ENCODE results near the gene TRMO. TPM values are rescaled to one million over a fixed set of nuclear protein-coding genes. Genes with fewer than 3 reads are reported as not detected.

TRMO gene
- total RNA-seq, 1 experiment from 2014 or later: 10.4 TPM

DNA sequence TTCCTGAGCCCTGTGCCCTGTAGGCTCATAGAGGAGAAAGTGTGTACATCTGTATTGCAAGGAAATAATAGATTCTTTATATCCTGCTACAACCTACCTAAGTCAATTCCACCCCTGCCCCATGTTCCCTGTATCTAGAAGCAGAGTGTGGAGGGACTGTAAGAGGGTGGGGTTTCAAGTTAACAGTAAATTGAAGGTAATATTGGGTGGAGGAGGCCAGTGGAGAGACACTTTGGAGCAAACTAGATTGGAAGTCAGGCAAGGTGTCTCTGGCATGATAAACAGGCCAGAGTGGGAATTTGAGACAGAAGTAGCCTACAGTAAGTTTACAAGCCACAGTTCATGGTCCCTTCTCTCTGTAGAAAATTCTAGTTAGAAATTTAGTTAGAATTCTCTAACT lies 17.9 kb upstream of the TRMO start:
- no peaks in the 10 kb centered on the region for H3K9me3 ChIP-seq (ENCODE audit: control insufficient read depth, insufficient read depth, low read depth, low read length)
- no peak for TF ChIP-seq REST (IDR thresholded peaks at IDR 0.05; ENCODE audit: insufficient read depth in 1 of 2, low read depth in 2 of 2, low read length in 1 of 2)
- TF ChIP-seq, protein P1, sequence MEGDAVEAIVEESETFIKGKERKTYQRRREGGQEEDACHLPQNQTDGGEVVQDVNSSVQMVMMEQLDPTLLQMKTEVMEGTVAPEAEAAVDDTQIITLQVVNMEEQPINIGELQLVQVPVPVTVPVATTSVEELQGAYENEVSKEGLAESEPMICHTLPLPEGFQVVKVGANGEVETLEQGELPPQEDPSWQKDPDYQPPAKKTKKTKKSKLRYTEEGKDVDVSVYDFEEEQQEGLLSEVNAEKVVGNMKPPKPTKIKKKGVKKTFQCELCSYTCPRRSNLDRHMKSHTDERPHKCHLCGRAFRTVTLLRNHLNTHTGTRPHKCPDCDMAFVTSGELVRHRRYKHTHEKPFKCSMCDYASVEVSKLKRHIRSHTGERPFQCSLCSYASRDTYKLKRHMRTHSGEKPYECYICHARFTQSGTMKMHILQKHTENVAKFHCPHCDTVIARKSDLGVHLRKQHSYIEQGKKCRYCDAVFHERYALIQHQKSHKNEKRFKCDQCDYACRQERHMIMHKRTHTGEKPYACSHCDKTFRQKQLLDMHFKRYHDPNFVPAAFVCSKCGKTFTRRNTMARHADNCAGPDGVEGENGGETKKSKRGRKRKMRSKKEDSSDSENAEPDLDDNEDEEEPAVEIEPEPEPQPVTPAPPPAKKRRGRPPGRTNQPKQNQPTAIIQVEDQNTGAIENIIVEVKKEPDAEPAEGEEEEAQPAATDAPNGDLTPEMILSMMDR (IDR thresholded peaks at IDR 0.05): no peak
- in situ Hi-C loops (cut with HindIII; ENCODE audit: low pct_unique_long_range_greater_than_20kb, low sequenced_read_pairs): no loop called here
- ChIA-PET POLR2A (no interaction called here), CTCF (no interaction called here)
- no peak overlapping the region for H3K4me3 ChIP-seq (ENCODE audit: low read depth in 2 of 2, low read length in 2 of 2)
- BruUV-seq (replicated peaks): no TSS peak
- H3K36me3 ChIP-seq (ENCODE audit: control insufficient read depth, insufficient read depth, low read length): no peaks in the 10 kb centered on the region
- ATAC-seq (no peak), DNase-seq (ENCODE audit: low read depth, low spot score) (no peak)
- H3K27me3 ChIP-seq (ENCODE audit: control insufficient read depth, insufficient read depth, low read length): peaks cover 10% of the 10 kb centered on the region
- H3K27ac ChIP-seq (ENCODE audit: low read length): no peak overlapping the region
- no peaks in the 10 kb centered on the region for H3K4me1 ChIP-seq (ENCODE audit: control insufficient read depth, insufficient read depth, low read length)
- intact Hi-C loops (cut with micrococcal nuclease; ENCODE audit: unreplicated experiment): no loop called here

- ChIA-PET POLR2A (no interaction called here), CTCF (no interaction called here)
- ATAC-seq (no peak), DNase-seq (ENCODE audit: low read depth, low spot score) (no peak)
- Histone ChIP-seq H3K9me3 (ENCODE audit: control insufficient read depth, insufficient read depth, low read depth, low read length) (no peaks in the 10 kb centered on the region), H3K27me3 (ENCODE audit: control insufficient read depth, insufficient read depth, low read length) (peaks cover 7% of the 10 kb centered on the region), H3K36me3 (ENCODE audit: control insufficient read depth, insufficient read depth, low read length) (no peaks in the 10 kb centered on the region), H3K4me1 (ENCODE audit: control insufficient read depth, insufficient read depth, low read length) (no peaks in the 10 kb centered on the region), H3K4me3 (ENCODE audit: low read depth in 2 of 2, low read length in 2 of 2) (no peak within 1 kb of the TSS), H3K27ac (ENCODE audit: low read length) (no peak within 1 kb of the TSS)
- intact Hi-C loops (cut with micrococcal nuclease; ENCODE audit: unreplicated experiment) (no loop called here), in situ Hi-C loops (cut with HindIII; ENCODE audit: low pct_unique_long_range_greater_than_20kb, low sequenced_read_pairs) (no loop called here)
- BruUV-seq (replicated peaks): no TSS peak
- no peak for TF ChIP-seq POLR2AphosphoS5 (IDR thresholded peaks at IDR 0.05; ENCODE audit: low read depth, low read length)
- no peak for TF ChIP-seq REST (IDR thresholded peaks at IDR 0.05; ENCODE audit: insufficient read depth in 1 of 2, low read depth in 2 of 2, low read length in 1 of 2)
- no peak for TF ChIP-seq SIN3A (IDR thresholded peaks at IDR 0.05; ENCODE audit: borderline replicate concordance, insufficient read depth, low read depth, low read length)
- TF ChIP-seq, protein P1 (IDR thresholded peaks at IDR 0.05): no peak
- TF ChIP-seq TCF7L2 (IDR thresholded peaks at IDR 0.05; ENCODE audit: low read depth, low read length): no peak
Measured at GRCh38 chr9:97938081-97938644, 15.9 kb upstream of the TRMO start, which contains the start of gene HEMGN. Gene HEMGN, minus strand, starts transcription at chr9:97938172. Its CDS starts 36 bp downstream, at chr9:97938136.

Measured in Panc1 (cell line).